NCI-H2029 (cell line): ENCODE measurements around the gene HTR1E.
"Not testable (repeated sequence)": the region's sequence is repeated elsewhere in the genome, so short reads cannot be mapped to it uniquely, and the experiment has no call there.

Experiments
- DNase-seq: peaks from one replicate; lab custom pipeline; 2025; lab: John Stamatoyannopoulos, UW

HTR1E gene

GRCh38 chr6:86937219-86938079 is at the start of gene HTR1E:
Gene HTR1E, plus strand, starts transcription at chr6:86937528. Its CDS starts 77,807 bp downstream, at chr6:87015335.
- DNase-seq: peak; percentile 14

- no peak for DNase-seq
These were observed 49.0 kb upstream of the HTR1E start for GRCh38 chr6:86888301-86888700.

GRCh38 chr6:86897265-86897664 is 40.1 kb upstream of the HTR1E start:
- DNase-seq: not testable (repeated sequence)

- no peak for DNase-seq
These were observed 23.5 kb upstream of the HTR1E start for GRCh38 chr6:86913795-86914194.

GRCh38 chr6:86916393-86916792 is 20.9 kb upstream of the HTR1E start:
- no peak for DNase-seq

GRCh38 chr6:86927138-86927537 is 10.2 kb upstream of the HTR1E start:
- DNase-seq: not testable (repeated sequence)

GRCh38 chr6:86927859-86928258 is 9.5 kb upstream of the HTR1E start:
- not testable (repeated sequence) for DNase-seq

- no peak for DNase-seq
These were observed 3.0 kb upstream of the HTR1E start for GRCh38 chr6:86934365-86934764.

- DNase-seq: no peak
These were observed 502 bp upstream of the HTR1E start for GRCh38 chr6:86936834-86937218.

GRCh38 chr6:86938814-86939213 is 1.5 kb downstream of the HTR1E start:
- DNase-seq: no peak

- DNase-seq: no peak
These were observed 4.1 kb downstream of the HTR1E start for GRCh38 chr6:86941461-86941860.

GRCh38 chr6:86942769-86943516 is 5.6 kb downstream of the HTR1E start:
- no peak for DNase-seq

- no peak for DNase-seq
These were observed 6.6 kb downstream of the HTR1E start for GRCh38 chr6:86943819-86944407.

- no peak for DNase-seq
These were observed 12.4 kb downstream of the HTR1E start for GRCh38 chr6:86949771-86950170.

GRCh38 chr6:86952991-86953390 is 15.7 kb downstream of the HTR1E start:
- no peak for DNase-seq

- DNase-seq: no peak
These were observed 22.3 kb downstream of the HTR1E start for GRCh38 chr6:86959656-86960055.

- no peak for DNase-seq
These were observed 24.3 kb downstream of the HTR1E start for GRCh38 chr6:86961455-86962200.

GRCh38 chr6:86963352-86963751 is 26.0 kb downstream of the HTR1E start:
- no peak for DNase-seq

- DNase-seq: no peak
These were observed 26.8 kb downstream of the HTR1E start for GRCh38 chr6:86964029-86964579.

GRCh38 chr6:86966271-86966670 is 28.9 kb downstream of the HTR1E start:
- no peak for DNase-seq

GRCh38 chr6:86969573-86969972 is 32.2 kb downstream of the HTR1E start:
- DNase-seq: no peak

GRCh38 chr6:86973088-86973487 is 35.8 kb downstream of the HTR1E start:
- no peak for DNase-seq
